PC-3 (cell line): ENCODE results near the gene IL1R1.

Experiments used
- EZH2 ChIP-seq: fragments of 300-600 bp; sonication (generic); IDR thresholded peaks from one replicate; pipeline ENCODE4 v1.6.1; 2017; ENCODE audit warnings: antibody characterized with exemption, mild to moderate bottlenecking, low read length; ENCODE audit not compliant: unreplicated experiment
- TF ChIP-seq, protein P1 (sequence below): fragments of 300-600 bp; sonication (generic); conservative IDR thresholded peaks from 2 replicates; pipeline ENCODE4 v1.5.1; 2017; ENCODE audit warnings: antibody characterized with exemption, low read depth, mild to moderate bottlenecking, low read length

DNA sequence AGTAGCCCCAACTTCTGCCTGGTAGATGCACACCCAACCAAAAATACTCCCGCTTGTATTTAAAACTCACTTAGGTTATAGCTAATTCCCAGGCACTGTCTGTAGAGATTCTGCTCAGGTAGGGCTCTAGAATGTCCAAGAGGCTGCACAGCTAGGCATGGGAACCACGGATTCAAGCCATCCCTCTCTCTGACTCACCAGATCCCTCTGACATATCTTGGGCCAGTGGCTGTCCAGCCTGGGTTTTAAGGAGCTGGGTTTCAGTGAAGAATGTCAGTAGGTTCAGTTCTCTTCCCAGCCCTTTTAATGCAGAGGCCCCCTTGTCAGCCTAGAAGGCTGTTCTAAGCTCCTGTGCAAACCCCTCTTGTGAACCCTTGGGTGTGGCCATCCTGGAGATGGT, 15.9 kb upstream of the IL1R1 start:
- TF ChIP-seq EZH2, result no peak
- TF ChIP-seq, protein P1, sequence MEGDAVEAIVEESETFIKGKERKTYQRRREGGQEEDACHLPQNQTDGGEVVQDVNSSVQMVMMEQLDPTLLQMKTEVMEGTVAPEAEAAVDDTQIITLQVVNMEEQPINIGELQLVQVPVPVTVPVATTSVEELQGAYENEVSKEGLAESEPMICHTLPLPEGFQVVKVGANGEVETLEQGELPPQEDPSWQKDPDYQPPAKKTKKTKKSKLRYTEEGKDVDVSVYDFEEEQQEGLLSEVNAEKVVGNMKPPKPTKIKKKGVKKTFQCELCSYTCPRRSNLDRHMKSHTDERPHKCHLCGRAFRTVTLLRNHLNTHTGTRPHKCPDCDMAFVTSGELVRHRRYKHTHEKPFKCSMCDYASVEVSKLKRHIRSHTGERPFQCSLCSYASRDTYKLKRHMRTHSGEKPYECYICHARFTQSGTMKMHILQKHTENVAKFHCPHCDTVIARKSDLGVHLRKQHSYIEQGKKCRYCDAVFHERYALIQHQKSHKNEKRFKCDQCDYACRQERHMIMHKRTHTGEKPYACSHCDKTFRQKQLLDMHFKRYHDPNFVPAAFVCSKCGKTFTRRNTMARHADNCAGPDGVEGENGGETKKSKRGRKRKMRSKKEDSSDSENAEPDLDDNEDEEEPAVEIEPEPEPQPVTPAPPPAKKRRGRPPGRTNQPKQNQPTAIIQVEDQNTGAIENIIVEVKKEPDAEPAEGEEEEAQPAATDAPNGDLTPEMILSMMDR, result no peak
